VCaP (cell line): Measurements from ENCODE around the gene RCSD1.

ENCODE experiments used
- H3K27ac ChIP-seq: fragments of 450-650 bp; 2 replicates; pipeline ENCODE4 v1.5.1; 2017
- TF ChIP-seq, protein P1 (sequence below): fragments of 450-650 bp; conservative IDR thresholded peaks from 2 replicates; pipeline ENCODE4 v1.5.1; 2017; ENCODE audit warnings: mild to moderate bottlenecking, moderate library complexity

Gene RCSD1

DNA sequence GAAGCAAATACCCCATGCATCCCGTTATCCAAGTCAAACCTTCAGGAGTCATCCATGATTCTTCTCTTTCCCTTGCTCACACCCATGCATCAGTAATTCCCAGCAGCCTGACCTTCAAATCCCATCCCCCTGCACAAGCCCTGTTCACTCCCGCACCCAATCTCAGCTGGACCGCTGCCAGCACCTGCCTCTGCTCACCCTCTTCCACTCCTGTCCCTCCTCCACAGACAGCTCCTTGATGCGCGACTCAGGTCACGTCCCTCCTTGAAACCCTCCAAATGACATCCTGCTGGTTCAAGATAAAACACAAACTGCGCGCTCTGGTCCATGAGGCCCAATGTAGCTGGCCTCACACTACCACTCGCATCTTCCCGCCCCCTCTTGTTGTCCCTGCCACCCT is 48.4 kb downstream of the RCSD1 start:
- TF ChIP-seq, protein P1, sequence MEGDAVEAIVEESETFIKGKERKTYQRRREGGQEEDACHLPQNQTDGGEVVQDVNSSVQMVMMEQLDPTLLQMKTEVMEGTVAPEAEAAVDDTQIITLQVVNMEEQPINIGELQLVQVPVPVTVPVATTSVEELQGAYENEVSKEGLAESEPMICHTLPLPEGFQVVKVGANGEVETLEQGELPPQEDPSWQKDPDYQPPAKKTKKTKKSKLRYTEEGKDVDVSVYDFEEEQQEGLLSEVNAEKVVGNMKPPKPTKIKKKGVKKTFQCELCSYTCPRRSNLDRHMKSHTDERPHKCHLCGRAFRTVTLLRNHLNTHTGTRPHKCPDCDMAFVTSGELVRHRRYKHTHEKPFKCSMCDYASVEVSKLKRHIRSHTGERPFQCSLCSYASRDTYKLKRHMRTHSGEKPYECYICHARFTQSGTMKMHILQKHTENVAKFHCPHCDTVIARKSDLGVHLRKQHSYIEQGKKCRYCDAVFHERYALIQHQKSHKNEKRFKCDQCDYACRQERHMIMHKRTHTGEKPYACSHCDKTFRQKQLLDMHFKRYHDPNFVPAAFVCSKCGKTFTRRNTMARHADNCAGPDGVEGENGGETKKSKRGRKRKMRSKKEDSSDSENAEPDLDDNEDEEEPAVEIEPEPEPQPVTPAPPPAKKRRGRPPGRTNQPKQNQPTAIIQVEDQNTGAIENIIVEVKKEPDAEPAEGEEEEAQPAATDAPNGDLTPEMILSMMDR: no peak
- H3K27ac ChIP-seq: no peak overlapping the region

DNA sequence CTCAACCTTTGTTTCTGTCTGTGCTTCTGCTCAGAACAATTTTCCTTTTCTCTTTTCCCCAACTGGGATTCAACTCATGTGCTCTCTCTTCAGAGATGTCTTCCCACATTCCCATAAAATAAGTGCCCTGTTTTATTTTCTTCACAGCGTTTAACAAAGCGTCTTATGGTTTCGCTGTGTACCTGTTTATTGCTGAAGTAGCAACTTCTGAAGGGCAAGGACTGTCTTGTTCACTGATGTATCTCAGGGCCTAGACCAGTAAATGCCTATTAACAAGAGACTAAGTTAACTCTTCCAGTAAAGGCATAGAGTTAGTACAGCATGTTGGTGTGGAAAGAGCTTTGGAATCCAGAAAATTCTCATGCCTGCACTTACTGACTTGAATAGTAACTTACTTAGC is 48.8 kb downstream of the RCSD1 start:
- no peak overlapping the region for H3K27ac ChIP-seq
- TF ChIP-seq, protein P1: no peak

DNA sequence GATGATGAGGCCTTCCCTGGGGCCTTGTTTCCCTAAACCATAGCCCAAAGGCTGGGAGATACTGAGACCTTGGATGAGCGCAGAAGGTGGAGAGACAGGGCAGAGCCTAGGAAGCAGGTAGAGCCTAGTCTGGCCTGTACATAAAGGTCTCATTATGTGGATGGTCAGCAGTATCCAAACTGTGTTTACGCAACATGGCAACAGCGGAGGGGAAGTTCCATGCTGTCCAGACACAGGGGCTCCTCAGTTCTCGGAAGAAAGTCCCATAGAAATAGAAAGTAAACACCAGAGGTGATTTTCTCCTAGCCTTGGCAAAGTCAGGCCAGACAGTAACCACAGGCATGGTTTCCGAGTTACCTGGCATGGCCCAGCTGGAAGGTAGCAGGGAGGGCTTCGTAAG is 49.7 kb downstream of the RCSD1 start:
- TF ChIP-seq, protein P1: no peak

DNA sequence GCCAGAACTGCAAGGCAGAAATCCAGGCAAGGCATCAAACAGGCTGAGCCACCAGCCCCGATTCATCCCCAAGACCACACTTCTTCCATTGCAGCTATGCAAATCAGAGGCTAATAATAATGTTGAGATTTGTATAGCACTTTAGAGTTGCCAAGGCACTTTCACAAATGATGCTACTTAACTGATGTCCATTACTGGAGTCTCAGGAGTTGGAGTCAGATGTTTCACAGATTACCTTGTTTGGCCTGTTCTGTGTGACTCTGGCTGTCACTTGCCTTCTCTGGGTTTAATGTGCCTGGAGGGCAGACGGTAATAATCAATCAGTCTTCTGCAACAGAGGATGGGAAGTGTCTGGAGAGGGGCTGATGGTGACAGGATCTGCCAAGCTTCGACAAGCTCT is 51.0 kb downstream of the RCSD1 start:
- TF ChIP-seq, protein P1: no peak

More for the DNA sequence above, 49.7 kb downstream of the RCSD1 start:
- H3K27ac ChIP-seq: no peak overlapping the region

DNA sequence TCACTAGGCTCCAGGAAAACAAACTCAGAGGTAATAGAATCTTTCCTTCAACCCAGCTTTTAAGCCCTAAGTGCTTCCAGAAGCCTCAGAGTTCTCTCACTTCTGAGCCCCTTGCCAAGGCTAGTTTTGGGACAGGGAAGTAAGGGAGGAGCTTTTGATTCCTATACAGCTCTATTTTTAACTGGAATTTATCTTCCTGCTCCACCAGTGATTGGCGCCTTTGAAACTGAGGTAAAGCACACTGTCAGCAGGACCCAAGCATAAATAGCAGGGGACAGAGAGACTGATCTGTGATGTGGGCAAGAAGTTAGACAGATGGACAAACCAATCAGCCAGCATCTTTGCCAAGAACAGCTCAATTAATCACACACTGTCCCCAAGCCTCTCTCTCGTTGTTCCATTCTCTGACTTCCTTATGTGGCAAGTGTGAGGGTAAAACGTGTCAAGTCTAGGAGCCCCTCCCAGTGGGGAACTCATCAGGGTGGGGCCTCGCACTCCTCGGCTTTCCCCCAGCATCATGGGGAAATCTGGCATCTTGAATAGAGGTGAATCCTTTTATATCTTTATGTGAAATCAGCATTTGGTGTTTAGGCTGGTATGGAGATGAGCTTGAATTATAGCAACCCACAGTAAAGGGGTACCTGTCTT is 51.5 kb downstream of the RCSD1 start:
- TF ChIP-seq, protein P1: no peak
- H3K27ac ChIP-seq: no peak overlapping the region

More for the DNA sequence above, 51.0 kb downstream of the RCSD1 start:
- H3K27ac ChIP-seq: no peak overlapping the region

DNA sequence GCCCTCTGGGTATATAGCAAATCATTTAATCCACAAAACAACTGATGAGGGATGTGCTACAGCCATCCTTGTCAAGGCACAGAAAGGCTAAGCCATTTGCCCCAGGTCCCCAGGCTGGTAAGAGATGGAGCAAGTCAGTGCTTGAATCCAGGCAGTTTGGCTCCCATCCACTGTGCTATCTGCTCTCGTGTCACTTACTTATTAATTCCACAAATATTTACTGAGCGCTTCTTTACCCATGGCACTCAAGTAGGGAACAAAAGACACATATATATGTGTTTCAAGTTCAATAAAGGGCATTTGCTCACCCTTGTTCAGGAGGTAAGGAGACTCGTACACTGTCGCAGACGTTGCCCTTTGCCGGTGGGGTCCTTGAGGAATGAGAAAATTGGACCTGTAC is 53.2 kb downstream of the RCSD1 start:
- TF ChIP-seq, protein P1: no peak
- no peak overlapping the region for H3K27ac ChIP-seq

DNA sequence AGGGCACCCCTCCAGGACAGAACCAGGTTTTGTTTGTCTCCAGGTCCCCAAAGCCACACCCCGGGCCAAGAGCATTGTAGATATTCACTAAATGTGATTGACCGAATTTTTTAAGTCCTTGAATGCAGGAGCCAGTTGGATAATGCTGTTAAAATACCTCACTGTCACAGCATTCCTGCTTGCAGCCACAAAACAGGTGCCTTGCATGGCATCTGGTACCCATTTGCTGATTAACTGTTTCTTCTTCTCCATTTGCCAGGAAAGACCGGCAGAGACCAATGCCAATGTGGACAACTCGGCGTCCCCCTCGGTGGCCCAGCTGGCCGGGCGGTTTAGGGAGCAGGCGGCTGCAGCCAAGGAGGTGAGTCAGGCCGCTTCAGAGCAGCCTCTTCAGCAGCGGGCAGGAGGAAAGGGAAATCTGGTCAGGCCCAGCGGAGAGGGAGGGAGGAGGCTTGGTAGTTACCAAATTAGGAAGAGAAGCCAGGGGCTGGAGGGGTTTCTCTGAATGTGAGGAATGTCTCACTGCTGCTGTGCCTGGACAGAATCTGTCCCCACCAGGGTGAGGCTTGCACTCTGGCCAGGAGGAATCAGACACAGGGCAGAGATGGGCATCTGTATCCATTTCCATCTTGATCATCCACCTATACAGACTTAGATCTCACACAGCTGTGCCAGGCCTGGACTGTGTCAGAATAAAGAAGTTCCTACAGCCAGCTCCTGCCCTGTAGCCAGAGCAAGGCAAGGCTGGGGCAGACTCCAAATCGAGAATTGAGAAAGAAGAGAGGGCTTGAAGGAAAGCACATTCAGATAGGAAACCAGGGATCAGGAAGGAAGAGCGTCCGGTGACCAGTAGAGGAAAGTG is 53.8 kb downstream of the RCSD1 start:
- TF ChIP-seq, protein P1: no peak
- H3K27ac ChIP-seq: no peak overlapping the region
